Psoas muscle (tissue), 8 donors: Measurements from ENCODE around the gene CNIH1. TPM values are rescaled to one million over a fixed set of nuclear protein-coding genes. Genes with fewer than 3 reads are reported as not detected.
"Not testable (repeated sequence)": the region's sequence is repeated elsewhere in the genome, so short reads cannot be mapped to it uniquely, and the experiment has no call there.

ENCODE experiments used
- ATAC-seq, 4 donors: fragments of 200-7000 bp; cut with Tn5 transposase; one replicate each; pipeline ENCODE4 v1.9.1; 2020; ENCODE audit warnings: moderate library complexity in 3 of 4, mild to moderate bottlenecking in 2 of 4
- DNase-seq, 2 donors: peaks; one replicate each; pipeline ENCODE4 v3.0.0-alpha.2; 2020
- H3K27ac ChIP-seq: fragments of 200-600 bp; one replicate; pipeline ENCODE4 v1.8.0; 2022
- H3K27me3 ChIP-seq, 3 donors: fragments of 200-600 bp in 1 of 3; one replicate each; pipeline versions ENCODE4 v1.6.1 to v1.8.0; 2013 to 2022; ENCODE audit warnings: low read length in 2 of 3, mild to moderate bottlenecking in 2 of 3, moderate library complexity in 1 of 3; ENCODE audit not compliant: insufficient read depth in 3 of 3
- H3K36me3 ChIP-seq, 2 donors: fragments of 200-600 bp in 1 of 2; one replicate each; pipeline versions ENCODE4 v1.6.1 to v1.8.0; 2013 to 2022; ENCODE audit warnings: low read depth in 1 of 2, mild to moderate bottlenecking in 1 of 2, moderate library complexity in 1 of 2; ENCODE audit not compliant: insufficient read depth in 1 of 2
- H3K4me1 ChIP-seq: fragments of 200-600 bp; one replicate; pipeline ENCODE4 v1.8.0; 2022
- H3K4me3 ChIP-seq: fragments of 200-600 bp; one replicate; pipeline ENCODE4 v1.8.0; 2022; ENCODE audit warnings: mild to moderate bottlenecking
- H3K9me3 ChIP-seq: fragments of 200-600 bp; one replicate; pipeline ENCODE4 v1.8.0; 2022
- WGBS, 3 donors: extraction: QIAGEN DNeasy Blood & Tissue Kit; methylation state at CpG; one replicate each; pipeline versions ENCODE4 v1.1.6 to v1.1.7; 2013; 5-methylcytosine and 5-hydroxymethylcytosine counted together
- intact Hi-C, 2 donors: fragments of 100-400 bp; cut with DNase I; formaldehyde crosslinking; loops; one replicate each; pipeline versions ENCODE4 v1.11.0 to v1.14.2; 2022
- polyA plus RNA-seq, 3 donors: library from polyadenylated mRNA; stranded (reverse); fragments of 200-250 nt; gene quantifications; one replicate each; pipeline ENCODE4 v1.2.3, GENCODE V29; 2013
- total RNA-seq, 4 donors: library from RNA; stranded (reverse); fragmentation: NEBNext Ultra II Directional in 2 of 4; extraction: Animal tissue kit (Norgen Biotek cat#: 25700) in 2 of 4; gene quantifications; one replicate each; pipeline versions ENCODE4 v1.2.1 to v1.2.4, GENCODE V29; 2021 to 2023
- TF ChIP-seq, protein P1 (sequence below): fragments of 200-600 bp; IDR thresholded peaks from one replicate; pipeline ENCODE4 v1.8.0; 2022; ENCODE audit warnings: antibody characterized with exemption
- donor health status: healthy with polysubstance abuse.
- donor health status: DM: no; HTN: no; CAD: no; lungs with moderate emphysema.
- donor health status: Bipolar disorder and iron deficiency.
- donor health status: healthy.
- donor health status: DM: yes; HTN: yes; CAD: no.
- donor health status: DM: no; HTN: no; CAD: no.
- donor health status: DM: no; HTN: no; CAD: no.
- donor health status: DM: yes; HTN: yes; CAD: no.

Gene CNIH1
- total and polyA plus RNA-seq, 7 donors, result 57.8 to 172 (median 79.0) TPM

DNA sequence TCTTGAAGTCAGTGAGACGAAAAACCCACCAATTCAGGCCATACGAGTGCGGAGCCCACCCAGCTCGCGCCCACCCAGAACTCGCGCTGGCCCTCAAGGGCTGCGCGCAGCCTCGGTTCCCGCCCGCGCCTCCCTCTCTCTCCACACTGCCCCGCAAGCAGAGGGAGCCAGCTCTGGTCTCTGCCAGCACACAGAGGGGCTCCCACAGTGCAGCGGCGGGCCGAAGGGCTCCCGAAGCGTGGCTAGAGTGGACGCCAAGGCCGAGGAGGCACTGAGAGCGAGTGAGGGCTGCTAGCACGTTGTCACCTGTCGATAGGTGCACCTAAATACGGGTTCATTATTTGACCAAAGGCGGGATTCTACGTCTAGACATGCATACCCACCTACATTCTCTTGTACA is 46.6 kb downstream of the CNIH1 start:
- no peak overlapping the region for H3K27ac ChIP-seq
- H3K27me3 ChIP-seq, result no peaks in the 10 kb centered on the region
- intact Hi-C loops, result no loop called here
- no peak for ATAC-seq
- no peaks in the 10 kb centered on the region for H3K36me3 ChIP-seq
- H3K9me3 ChIP-seq, result no peaks in the 10 kb centered on the region
- WGBS, 3 donors, result 96 to 98% (median 98%) methylated on average over 17 to 27 of the region's 27 CpGs
- DNase-seq, result no peak
- no peak overlapping the region for H3K4me3 ChIP-seq
- TF ChIP-seq, protein P1, sequence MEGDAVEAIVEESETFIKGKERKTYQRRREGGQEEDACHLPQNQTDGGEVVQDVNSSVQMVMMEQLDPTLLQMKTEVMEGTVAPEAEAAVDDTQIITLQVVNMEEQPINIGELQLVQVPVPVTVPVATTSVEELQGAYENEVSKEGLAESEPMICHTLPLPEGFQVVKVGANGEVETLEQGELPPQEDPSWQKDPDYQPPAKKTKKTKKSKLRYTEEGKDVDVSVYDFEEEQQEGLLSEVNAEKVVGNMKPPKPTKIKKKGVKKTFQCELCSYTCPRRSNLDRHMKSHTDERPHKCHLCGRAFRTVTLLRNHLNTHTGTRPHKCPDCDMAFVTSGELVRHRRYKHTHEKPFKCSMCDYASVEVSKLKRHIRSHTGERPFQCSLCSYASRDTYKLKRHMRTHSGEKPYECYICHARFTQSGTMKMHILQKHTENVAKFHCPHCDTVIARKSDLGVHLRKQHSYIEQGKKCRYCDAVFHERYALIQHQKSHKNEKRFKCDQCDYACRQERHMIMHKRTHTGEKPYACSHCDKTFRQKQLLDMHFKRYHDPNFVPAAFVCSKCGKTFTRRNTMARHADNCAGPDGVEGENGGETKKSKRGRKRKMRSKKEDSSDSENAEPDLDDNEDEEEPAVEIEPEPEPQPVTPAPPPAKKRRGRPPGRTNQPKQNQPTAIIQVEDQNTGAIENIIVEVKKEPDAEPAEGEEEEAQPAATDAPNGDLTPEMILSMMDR, result no peak
- H3K4me1 ChIP-seq, result no peaks in the 10 kb centered on the region

DNA sequence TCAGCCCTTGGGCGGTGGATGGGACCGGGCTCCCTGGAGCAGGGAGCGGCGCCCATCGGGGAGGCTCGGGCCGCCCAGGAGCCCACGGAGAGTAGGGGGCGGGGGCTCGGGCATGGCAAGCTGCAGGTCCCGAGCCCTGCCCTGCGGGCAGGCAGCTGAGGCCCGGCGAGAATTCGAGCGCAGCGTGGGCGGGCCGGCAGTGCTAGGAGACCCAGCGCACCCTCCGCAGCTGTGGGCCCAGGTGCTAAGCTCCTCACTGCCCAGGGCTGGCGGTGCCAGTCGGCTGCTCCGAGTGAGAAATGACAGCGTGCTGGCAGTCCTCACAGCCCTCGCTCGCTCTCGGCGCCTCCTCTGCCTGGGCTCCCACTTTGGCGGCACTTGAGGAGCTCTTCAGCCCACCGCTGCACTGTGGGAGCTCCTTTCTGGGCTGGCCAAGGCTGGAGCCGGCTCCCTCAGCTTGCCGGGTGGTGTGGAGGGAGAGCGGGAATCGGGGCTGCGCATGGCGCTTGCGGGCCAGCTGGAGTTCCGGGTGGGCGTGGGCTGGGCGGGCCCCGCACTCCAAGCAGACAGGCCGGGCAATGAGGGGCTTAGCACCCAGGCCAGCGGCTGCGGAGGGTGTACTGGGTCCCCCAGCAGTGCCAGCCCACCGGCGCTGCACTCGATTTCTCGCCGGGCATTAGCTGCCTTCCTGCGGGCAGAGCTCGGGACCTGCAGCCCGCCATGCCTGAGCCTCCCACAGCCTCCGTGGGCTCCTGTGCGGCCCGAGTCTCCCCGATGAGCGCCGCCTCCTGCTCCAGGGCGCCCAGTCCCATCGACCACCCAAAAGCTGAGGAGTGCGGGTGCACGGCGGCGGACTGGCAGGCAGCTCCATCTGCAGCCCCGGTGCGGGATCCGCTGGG is 47.9 kb downstream of the CNIH1 start:
- H3K27me3 ChIP-seq, ATAC-seq, DNase-seq, intact Hi-C loops, H3K27ac ChIP-seq, H3K36me3 ChIP-seq, H3K9me3 ChIP-seq, H3K4me3 ChIP-seq, H3K4me1 ChIP-seq: not testable (repeated sequence)
- WGBS, 3 donors, result 94 to 96% (median 95%) methylated on average over 56 to 68 of the region's 68 CpGs

DNA sequence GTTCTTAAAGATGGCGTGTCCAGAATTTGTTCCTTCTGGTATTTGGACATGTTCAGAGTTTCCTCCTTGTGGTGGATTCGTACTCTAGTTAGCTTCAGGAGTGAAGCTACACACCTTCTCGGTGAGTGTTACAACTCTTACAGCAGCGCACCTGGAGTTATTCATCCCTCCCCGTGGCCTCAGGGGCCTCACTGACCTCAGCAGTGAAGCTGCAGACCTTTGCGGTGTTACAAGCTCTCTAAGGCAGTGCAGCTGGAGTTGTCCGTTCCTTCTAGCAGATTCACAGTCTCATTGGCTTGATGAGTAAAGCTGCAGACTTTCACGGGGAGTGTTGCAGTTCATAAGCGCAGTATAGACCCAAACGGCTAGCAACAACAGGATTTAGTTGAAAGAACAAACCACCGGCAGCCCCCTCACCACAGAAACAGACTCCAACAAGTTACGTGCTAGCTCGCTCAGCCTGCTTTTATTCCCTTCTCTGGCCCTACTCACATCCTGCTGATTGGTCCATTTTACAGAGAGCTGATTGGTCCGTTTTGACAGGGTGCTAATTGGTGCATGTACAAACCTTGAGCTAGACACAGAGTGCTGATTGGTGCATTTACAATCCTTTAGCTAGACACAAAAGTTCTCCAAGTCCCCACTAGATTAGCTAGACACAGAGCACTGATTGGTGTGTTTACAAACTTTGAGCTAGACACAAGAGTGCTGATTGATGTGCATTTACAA is 48.9 kb downstream of the CNIH1 start:
- Histone ChIP-seq H3K4me3 (no peak overlapping the region), H3K27ac (no peak overlapping the region), H3K27me3 (peaks cover 0 to 7% (median 0%) of the 10 kb centered on the region in 3 donors), H3K36me3 (no peaks in the 10 kb centered on the region), H3K4me1 (no peaks in the 10 kb centered on the region), H3K9me3 (no peaks in the 10 kb centered on the region)
- ATAC-seq (no peak), DNase-seq (no peak)
- intact Hi-C loops, result no loop called here
- WGBS, 3 donors, result 79 to 82% (median 81%) methylated on average over 14 of the region's 14 CpGs
- TF ChIP-seq, protein P1, result no peak

DNA sequence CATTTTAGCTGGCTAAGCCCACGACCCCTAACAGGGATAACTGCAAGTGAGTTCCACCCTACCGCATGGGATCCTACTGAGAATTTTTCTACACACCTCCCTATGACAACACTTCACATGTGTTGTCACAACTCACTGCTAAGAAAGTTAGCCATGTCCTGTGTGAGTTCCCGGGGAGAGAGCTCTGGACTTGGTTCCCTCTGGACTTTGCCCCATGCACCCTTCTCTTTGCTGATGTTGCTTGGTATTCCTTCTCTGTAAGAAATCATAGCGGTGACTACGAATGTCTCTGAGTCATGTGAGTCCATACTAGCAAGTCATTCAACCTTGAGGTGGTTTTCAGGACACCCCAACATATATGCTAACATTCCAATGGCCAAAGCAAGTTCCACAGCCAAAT is 53.8 kb downstream of the CNIH1 start:
- no peak for ATAC-seq
- Histone ChIP-seq H3K27me3 (peaks cover 0 to 7% (median 3%) of the 10 kb centered on the region in 3 donors), H3K9me3 (no peaks in the 10 kb centered on the region), H3K4me1 (no peaks in the 10 kb centered on the region), H3K36me3 (no peaks in the 10 kb centered on the region), H3K27ac (no peak overlapping the region), H3K4me3 (no peak overlapping the region)
- TF ChIP-seq, protein P1, result no peak
- WGBS, 3 donors, result 91 to 92% (median 92%) methylated on average over 5 of the region's 5 CpGs
- no peak for DNase-seq
- intact Hi-C loops, result no loop called here

DNA sequence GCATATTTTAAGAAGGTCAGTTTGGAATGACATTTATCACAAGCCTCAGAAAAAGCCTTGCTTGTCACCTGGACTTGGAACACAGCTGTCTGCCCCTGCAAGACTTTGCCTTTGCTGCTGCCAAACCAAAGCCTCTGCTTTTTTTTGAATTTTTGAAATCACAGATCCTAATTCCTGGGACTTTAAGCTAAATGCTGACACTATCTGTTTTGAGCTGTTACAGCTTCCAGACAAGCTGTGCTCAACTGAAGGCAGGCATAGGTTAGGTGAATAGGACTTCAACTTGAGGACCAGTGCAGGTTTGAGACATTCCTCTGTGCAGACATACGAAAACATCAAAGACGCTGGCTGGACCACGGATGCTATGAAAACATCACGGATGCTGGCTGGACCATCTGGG is 55.6 kb downstream of the CNIH1 start:
- intact Hi-C loops, result no loop called here

More for the DNA sequence above, 55.6 kb downstream of the CNIH1 start:
- ATAC-seq (no peak), DNase-seq (no peak)
- no peaks in the 10 kb centered on the region for H3K4me1 ChIP-seq
- 78 to 82% (median 81%) methylated on average over 4 of the region's 4 CpGs for WGBS, 3 donors
- TF ChIP-seq, protein P1, result no peak
- H3K27ac ChIP-seq, result no peak overlapping the region
- no peaks in the 10 kb centered on the region for H3K36me3 ChIP-seq
- H3K9me3 ChIP-seq, result no peaks in the 10 kb centered on the region
- H3K27me3 ChIP-seq, result peaks cover 0 to 7% (median 3%) of the 10 kb centered on the region in 3 donors
- no peak overlapping the region for H3K4me3 ChIP-seq
